Mammary epithelial cell (primary cell): ENCODE data around the gene CCDC91.

Experiments
- CTCF ChIP-seq, 2 donors: IDR thresholded peaks in 1 of 2; conservative IDR thresholded peaks in 1 of 2; 2 replicates each; pipeline ENCODE4 v1.5.1; 2011 to 2012; ENCODE audit warnings: inconsistent platforms in 2 of 2, low read length in 2 of 2, mild to moderate bottlenecking in 2 of 2, control low read depth in 1 of 2, low read depth in 1 of 2; ENCODE audit not compliant: insufficient read depth in 1 of 2; ENCODE audit errors: extremely low read depth in 1 of 2
- EZH2 ChIP-seq: IDR thresholded peaks from 2 replicates; pipeline ENCODE4 v1.6.1; 2012; ENCODE audit warnings: low read length, inconsistent platforms, borderline replicate concordance

- TF ChIP-seq CTCF (conservative IDR thresholded peaks at IDR 0.05 in 1 of 2, IDR thresholded peaks at IDR 0.05 in 1 of 2; ENCODE audit: extremely low read depth in 1 of 2, insufficient read depth in 1 of 2, low read depth in 1 of 2, low read length in 2 of 2) (no peak), EZH2 (no peak)
Measured at GRCh38 chr12:28355161-28355560, 164.9 kb downstream of the CCDC91 start.
